ENCODE data around the gene CACNA2D3.

CACNA2D3 gene

DNA sequence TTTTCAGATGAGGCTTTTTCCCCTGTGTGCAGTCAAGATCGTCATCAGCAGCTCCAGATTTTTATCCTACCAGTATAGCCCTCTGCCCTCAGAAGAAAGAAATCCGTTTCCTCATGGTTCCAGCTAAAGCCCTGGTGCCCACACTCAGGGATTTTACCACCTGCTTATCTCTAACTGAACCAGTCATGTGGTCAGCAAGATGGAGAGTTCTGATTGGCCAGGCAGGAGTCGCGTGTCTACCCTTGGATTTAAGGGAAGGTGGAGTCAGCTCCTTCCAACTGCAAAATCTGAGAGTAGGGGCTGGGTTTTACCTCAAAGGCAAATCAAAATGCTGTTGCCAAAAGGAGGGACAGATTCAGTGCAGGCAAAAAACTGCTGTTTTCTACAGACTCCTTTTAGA, 670.2 kb downstream of the CACNA2D3 start:
- no peak overlapping the region for H3K27ac ChIP-seq (ENCODE audit: low read depth in 2 of 2, low read length in 2 of 2)
- no peaks in the 10 kb centered on the region for H3K9me3 ChIP-seq (ENCODE audit: control insufficient read depth in 2 of 2, low read length in 2 of 2)
- no peak overlapping the region for H3K9ac ChIP-seq (ENCODE audit: low read depth in 1 of 2, low read length in 2 of 2)
- H3K4me3 ChIP-seq (ENCODE audit: low read length in 2 of 2), result no peak overlapping the region
- no peaks in the 10 kb centered on the region for H3K4me1 ChIP-seq (ENCODE audit: control insufficient read depth in 2 of 2, insufficient read depth in 2 of 2, low read length in 2 of 2)
- H3K27me3 ChIP-seq (ENCODE audit: control insufficient read depth in 2 of 2, insufficient read depth in 2 of 2, low read length in 2 of 2), result no peaks in the 10 kb centered on the region
- H3K36me3 ChIP-seq (ENCODE audit: control insufficient read depth in 2 of 2, insufficient read depth in 2 of 2, low read length in 2 of 2), result no peaks in the 10 kb centered on the region

DNA sequence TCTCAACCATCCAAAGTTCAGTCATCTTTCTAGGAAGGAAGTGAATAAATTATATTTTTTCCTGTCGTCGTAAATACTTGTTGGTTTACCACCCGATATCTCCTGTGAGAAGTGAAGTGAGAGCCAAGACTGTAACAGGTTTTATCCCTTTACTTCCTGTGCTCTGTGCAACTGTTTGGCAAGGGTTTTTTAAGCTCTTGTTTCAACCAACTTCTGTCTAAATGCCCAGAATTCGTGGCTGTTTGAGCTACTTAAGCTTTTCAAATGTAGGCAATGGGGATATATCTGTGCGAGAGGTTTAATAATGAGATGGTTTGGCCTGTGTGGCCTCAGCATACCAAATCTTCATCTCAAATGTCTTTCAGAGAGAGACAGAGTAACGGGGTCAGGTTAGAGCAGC, 670.8 kb downstream of the CACNA2D3 start:
- Histone ChIP-seq H3K9me3 (ENCODE audit: control insufficient read depth in 2 of 2, low read length in 2 of 2) (no peaks in the 10 kb centered on the region), H3K4me3 (ENCODE audit: low read length in 2 of 2) (no peak overlapping the region), H3K27ac (ENCODE audit: low read depth in 2 of 2, low read length in 2 of 2) (no peak overlapping the region), H3K9ac (ENCODE audit: low read depth in 1 of 2, low read length in 2 of 2) (no peak overlapping the region), H3K27me3 (ENCODE audit: control insufficient read depth in 2 of 2, insufficient read depth in 2 of 2, low read length in 2 of 2) (no peaks in the 10 kb centered on the region), H3K4me1 (ENCODE audit: control insufficient read depth in 2 of 2, insufficient read depth in 2 of 2, low read length in 2 of 2) (no peaks in the 10 kb centered on the region), H3K36me3 (ENCODE audit: control insufficient read depth in 2 of 2, insufficient read depth in 2 of 2, low read length in 2 of 2) (no peaks in the 10 kb centered on the region)

DNA sequence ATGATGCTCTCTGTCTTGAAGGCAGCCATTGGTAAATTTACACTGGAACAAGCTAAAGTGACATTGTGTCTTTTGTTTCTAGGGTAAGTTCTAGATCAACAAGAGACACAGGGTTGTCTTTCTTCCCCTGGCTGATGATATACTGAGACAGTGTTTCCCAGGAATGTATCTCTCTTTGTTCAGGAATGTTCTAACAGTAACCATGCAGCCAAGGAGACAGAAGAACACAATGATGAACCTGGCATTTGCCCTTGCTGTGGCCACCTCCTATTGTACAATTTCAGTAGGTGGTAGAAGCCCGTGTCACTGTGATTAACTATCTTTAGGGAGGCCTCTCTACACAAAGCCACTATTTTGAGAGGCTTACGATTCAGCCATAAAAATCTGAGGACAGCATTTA, 674.8 kb downstream of the CACNA2D3 start:
- Histone ChIP-seq H3K9me3 (ENCODE audit: control insufficient read depth in 2 of 2, low read length in 2 of 2) (no peaks in the 10 kb centered on the region), H3K27me3 (ENCODE audit: control insufficient read depth in 2 of 2, insufficient read depth in 2 of 2, low read length in 2 of 2) (no peaks in the 10 kb centered on the region), H3K36me3 (ENCODE audit: control insufficient read depth in 2 of 2, insufficient read depth in 2 of 2, low read length in 2 of 2) (no peaks in the 10 kb centered on the region), H3K9ac (ENCODE audit: low read depth in 1 of 2, low read length in 2 of 2) (no peak overlapping the region), H3K4me3 (ENCODE audit: low read length in 2 of 2) (no peak overlapping the region), H3K4me1 (ENCODE audit: control insufficient read depth in 2 of 2, insufficient read depth in 2 of 2, low read length in 2 of 2) (no peaks in the 10 kb centered on the region), H3K27ac (ENCODE audit: low read depth in 2 of 2, low read length in 2 of 2) (no peak overlapping the region)

DNA sequence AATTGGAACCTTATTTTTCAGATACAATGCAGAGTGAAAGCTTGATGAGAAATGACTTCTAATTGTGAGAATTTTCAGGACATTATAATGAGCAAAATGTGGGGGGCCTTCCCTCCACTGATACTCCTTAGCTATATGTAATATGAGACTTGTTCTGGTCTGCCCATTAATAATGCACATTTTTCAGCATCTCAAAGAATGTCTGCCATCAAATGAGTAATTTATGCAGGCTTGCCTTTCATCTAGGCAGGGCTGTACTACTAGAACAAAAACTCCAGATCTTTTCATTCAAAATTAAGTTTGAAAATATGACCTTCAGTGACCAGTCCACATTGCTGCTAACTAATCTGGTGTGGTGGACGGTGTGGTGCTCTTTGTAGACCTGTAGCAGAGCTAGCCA, 678.1 kb downstream of the CACNA2D3 start:
- no peaks in the 10 kb centered on the region for H3K9me3 ChIP-seq (ENCODE audit: control insufficient read depth in 2 of 2, low read length in 2 of 2)
- H3K4me3 ChIP-seq (ENCODE audit: low read length in 2 of 2), result no peak overlapping the region
- no peak overlapping the region for H3K9ac ChIP-seq (ENCODE audit: low read depth in 1 of 2, low read length in 2 of 2)
- no peaks in the 10 kb centered on the region for H3K36me3 ChIP-seq (ENCODE audit: control insufficient read depth in 2 of 2, insufficient read depth in 2 of 2, low read length in 2 of 2)
- no peaks in the 10 kb centered on the region for H3K27me3 ChIP-seq (ENCODE audit: control insufficient read depth in 2 of 2, insufficient read depth in 2 of 2, low read length in 2 of 2)
- no peaks in the 10 kb centered on the region for H3K4me1 ChIP-seq (ENCODE audit: control insufficient read depth in 2 of 2, insufficient read depth in 2 of 2, low read length in 2 of 2)
- no peak overlapping the region for H3K27ac ChIP-seq (ENCODE audit: low read depth in 2 of 2, low read length in 2 of 2)

DNA sequence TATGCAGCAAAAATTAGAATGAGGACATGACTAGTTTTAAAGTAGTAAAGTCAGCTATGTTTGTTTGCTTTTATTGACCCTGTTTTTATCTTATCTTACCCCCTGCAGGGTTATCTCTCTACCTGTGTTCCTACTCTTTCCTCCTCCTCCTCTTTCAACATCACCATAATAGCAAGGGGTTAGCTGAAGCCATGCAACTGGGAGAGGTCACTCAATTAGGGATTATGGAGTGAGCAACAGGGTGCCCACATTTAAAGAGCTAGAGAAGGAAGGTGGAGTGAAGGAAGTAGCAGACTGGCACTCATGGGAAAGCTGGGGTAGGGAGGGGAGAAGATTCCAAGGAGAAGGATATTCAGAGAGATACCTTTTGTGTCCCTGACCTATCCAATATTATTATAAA, 679.6 kb downstream of the CACNA2D3 start:
- no peaks in the 10 kb centered on the region for H3K36me3 ChIP-seq (ENCODE audit: control insufficient read depth in 2 of 2, insufficient read depth in 2 of 2, low read length in 2 of 2)
- H3K27ac ChIP-seq (ENCODE audit: low read depth in 2 of 2, low read length in 2 of 2), result no peak overlapping the region
- H3K9me3 ChIP-seq (ENCODE audit: control insufficient read depth in 2 of 2, low read length in 2 of 2), result no peaks in the 10 kb centered on the region
- no peak overlapping the region for H3K4me3 ChIP-seq (ENCODE audit: low read length in 2 of 2)
- H3K9ac ChIP-seq (ENCODE audit: low read depth in 1 of 2, low read length in 2 of 2), result no peak overlapping the region
- H3K4me1 ChIP-seq (ENCODE audit: control insufficient read depth in 2 of 2, insufficient read depth in 2 of 2, low read length in 2 of 2), result no peaks in the 10 kb centered on the region
- H3K27me3 ChIP-seq (ENCODE audit: control insufficient read depth in 2 of 2, insufficient read depth in 2 of 2, low read length in 2 of 2), result no peaks in the 10 kb centered on the region

DNA sequence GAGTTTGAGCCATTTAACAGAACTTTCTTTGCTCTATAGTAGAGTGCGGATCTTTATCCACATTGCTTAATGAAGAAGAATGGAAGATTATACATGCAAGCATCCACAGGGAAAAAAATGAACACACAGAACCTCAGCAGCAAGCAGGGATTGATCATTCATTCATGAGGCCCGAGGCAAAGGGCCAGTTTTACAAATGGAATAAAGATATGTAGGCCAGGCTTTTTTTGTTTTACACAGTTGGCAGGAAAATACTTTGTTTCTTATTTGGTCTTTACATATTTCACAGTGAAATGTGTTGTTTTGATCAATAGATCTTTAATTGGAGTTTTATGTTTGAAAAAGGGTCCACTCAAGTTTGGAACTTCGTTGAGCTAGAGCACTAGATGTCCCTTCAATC, 688.0 kb downstream of the CACNA2D3 start:
- H3K4me1 ChIP-seq (ENCODE audit: control insufficient read depth in 2 of 2, insufficient read depth in 2 of 2, low read length in 2 of 2), result no peaks in the 10 kb centered on the region
- H3K27me3 ChIP-seq (ENCODE audit: control insufficient read depth in 2 of 2, insufficient read depth in 2 of 2, low read length in 2 of 2), result no peaks in the 10 kb centered on the region
- no peak overlapping the region for H3K4me3 ChIP-seq (ENCODE audit: low read length in 2 of 2)
- H3K9me3 ChIP-seq (ENCODE audit: control insufficient read depth in 2 of 2, low read length in 2 of 2), result no peaks in the 10 kb centered on the region
- no peak overlapping the region for H3K27ac ChIP-seq (ENCODE audit: low read depth in 2 of 2, low read length in 2 of 2)
- no peaks in the 10 kb centered on the region for H3K36me3 ChIP-seq (ENCODE audit: control insufficient read depth in 2 of 2, insufficient read depth in 2 of 2, low read length in 2 of 2)
- H3K9ac ChIP-seq (ENCODE audit: low read depth in 1 of 2, low read length in 2 of 2), result no peak overlapping the region

DNA sequence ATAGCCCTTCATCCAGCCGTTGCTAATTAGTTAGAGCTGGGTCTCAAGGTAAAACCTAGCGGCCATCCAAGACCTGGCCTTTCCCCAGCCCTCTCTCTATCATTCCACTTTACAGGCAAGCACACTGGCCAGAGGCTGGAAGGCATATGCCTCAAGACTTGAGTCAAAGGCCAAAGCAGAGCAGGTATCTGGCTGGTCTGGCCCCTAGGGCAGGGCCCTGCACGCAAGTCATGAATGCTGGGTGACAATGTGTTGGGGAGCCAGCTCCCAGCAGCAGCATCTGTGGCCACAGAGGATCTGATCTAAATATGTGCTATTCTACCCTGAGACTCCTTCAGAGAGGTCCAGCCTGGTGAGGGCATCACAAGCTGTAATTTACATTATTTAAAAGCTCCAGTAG, 691.9 kb downstream of the CACNA2D3 start:
- H3K9ac ChIP-seq (ENCODE audit: low read depth in 1 of 2, low read length in 2 of 2), result no peak overlapping the region
- H3K9me3 ChIP-seq (ENCODE audit: control insufficient read depth in 2 of 2, low read length in 2 of 2), result no peaks in the 10 kb centered on the region
- no peaks in the 10 kb centered on the region for H3K27me3 ChIP-seq (ENCODE audit: control insufficient read depth in 2 of 2, insufficient read depth in 2 of 2, low read length in 2 of 2)
- H3K4me1 ChIP-seq (ENCODE audit: control insufficient read depth in 2 of 2, insufficient read depth in 2 of 2, low read length in 2 of 2), result no peaks in the 10 kb centered on the region
- H3K36me3 ChIP-seq (ENCODE audit: control insufficient read depth in 2 of 2, insufficient read depth in 2 of 2, low read length in 2 of 2), result no peaks in the 10 kb centered on the region
- no peak overlapping the region for H3K4me3 ChIP-seq (ENCODE audit: low read length in 2 of 2)
- no peak overlapping the region for H3K27ac ChIP-seq (ENCODE audit: low read depth in 2 of 2, low read length in 2 of 2)

DNA sequence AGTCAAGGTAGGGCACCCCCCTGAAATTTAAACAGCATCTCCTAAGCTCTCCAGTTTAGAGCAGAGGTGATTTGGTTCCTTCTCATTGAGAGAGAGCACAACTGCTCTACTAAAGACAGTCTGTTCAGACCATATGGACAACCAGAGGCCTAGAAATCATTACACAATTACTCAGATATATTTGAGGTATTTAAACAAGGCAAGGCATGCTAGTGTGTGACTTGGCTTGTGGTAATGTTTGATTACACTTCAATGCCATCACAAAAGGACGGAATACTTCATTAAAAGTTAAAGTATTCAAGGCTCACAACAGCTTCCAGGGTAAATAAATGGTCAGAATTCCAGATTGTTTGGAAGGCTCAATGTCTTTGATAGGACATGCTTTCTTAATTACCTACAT, 695.3 kb downstream of the CACNA2D3 start:
- Histone ChIP-seq H3K36me3 (ENCODE audit: control insufficient read depth in 2 of 2, insufficient read depth in 2 of 2, low read length in 2 of 2) (no peaks in the 10 kb centered on the region), H3K27me3 (ENCODE audit: control insufficient read depth in 2 of 2, insufficient read depth in 2 of 2, low read length in 2 of 2) (no peaks in the 10 kb centered on the region), H3K9me3 (ENCODE audit: control insufficient read depth in 2 of 2, low read length in 2 of 2) (no peaks in the 10 kb centered on the region), H3K27ac (ENCODE audit: low read depth in 2 of 2, low read length in 2 of 2) (no peak overlapping the region), H3K9ac (ENCODE audit: low read depth in 1 of 2, low read length in 2 of 2) (no peak overlapping the region), H3K4me1 (ENCODE audit: control insufficient read depth in 2 of 2, insufficient read depth in 2 of 2, low read length in 2 of 2) (peaks cover 0 to 3% of the 10 kb centered on the region in 2 donors), H3K4me3 (ENCODE audit: low read length in 2 of 2) (no peak overlapping the region)

DNA sequence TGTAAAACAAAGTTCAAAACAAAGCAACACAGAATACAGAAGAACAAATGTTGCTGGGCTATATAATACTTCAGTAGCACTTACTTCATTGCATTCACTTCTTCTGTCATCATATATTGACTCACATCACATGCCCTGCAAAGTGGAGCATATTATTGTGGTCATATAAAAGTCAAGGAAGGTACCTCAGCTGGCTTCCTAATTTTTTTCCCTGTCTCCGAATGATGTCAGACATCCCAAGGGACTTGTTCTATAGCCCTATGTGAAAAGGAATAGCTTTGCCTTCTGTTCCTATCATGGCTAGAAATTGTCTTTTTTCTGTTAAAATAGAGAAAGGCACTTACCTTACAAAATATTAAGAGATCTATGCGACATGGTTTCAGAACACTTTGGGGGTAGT, 696.1 kb downstream of the CACNA2D3 start:
- H3K27me3 ChIP-seq (ENCODE audit: control insufficient read depth in 2 of 2, insufficient read depth in 2 of 2, low read length in 2 of 2), result no peaks in the 10 kb centered on the region
- peaks cover 0 to 3% of the 10 kb centered on the region in 2 donors for H3K4me1 ChIP-seq (ENCODE audit: control insufficient read depth in 2 of 2, insufficient read depth in 2 of 2, low read length in 2 of 2)
- H3K27ac ChIP-seq (ENCODE audit: low read depth in 2 of 2, low read length in 2 of 2), result no peak overlapping the region
- no peaks in the 10 kb centered on the region for H3K9me3 ChIP-seq (ENCODE audit: control insufficient read depth in 2 of 2, low read length in 2 of 2)
- H3K9ac ChIP-seq (ENCODE audit: low read depth in 1 of 2, low read length in 2 of 2), result no peak overlapping the region
- H3K36me3 ChIP-seq (ENCODE audit: control insufficient read depth in 2 of 2, insufficient read depth in 2 of 2, low read length in 2 of 2), result no peaks in the 10 kb centered on the region
- no peak overlapping the region for H3K4me3 ChIP-seq (ENCODE audit: low read length in 2 of 2)

DNA sequence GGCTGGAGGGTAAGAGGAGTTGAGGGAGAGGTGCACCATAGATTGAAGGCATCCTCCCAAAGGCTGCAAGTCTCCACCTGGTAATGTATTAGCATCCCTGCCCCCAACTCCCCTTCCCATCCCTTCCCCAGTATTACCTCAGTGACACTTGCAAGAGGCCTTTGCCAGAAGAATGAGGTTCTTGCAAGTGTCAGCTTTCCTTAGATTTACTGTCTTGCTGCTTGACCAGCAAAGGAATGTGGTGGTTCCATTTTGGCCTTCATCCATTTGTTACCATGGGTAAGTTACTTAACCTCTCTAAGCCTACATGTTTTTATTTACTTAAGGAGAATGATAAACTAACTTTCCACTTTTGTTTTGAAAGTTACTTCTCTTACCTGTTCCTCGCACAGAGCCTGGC, 696.6 kb downstream of the CACNA2D3 start:
- Histone ChIP-seq H3K9me3 (ENCODE audit: control insufficient read depth in 2 of 2, low read length in 2 of 2) (no peaks in the 10 kb centered on the region), H3K4me1 (ENCODE audit: control insufficient read depth in 2 of 2, insufficient read depth in 2 of 2, low read length in 2 of 2) (peaks cover 0 to 3% of the 10 kb centered on the region in 2 donors), H3K36me3 (ENCODE audit: control insufficient read depth in 2 of 2, insufficient read depth in 2 of 2, low read length in 2 of 2) (no peaks in the 10 kb centered on the region), H3K9ac (ENCODE audit: low read depth in 1 of 2, low read length in 2 of 2) (no peak overlapping the region), H3K4me3 (ENCODE audit: low read length in 2 of 2) (no peak overlapping the region), H3K27ac (ENCODE audit: low read depth in 2 of 2, low read length in 2 of 2) (no peak overlapping the region), H3K27me3 (ENCODE audit: control insufficient read depth in 2 of 2, insufficient read depth in 2 of 2, low read length in 2 of 2) (no peaks in the 10 kb centered on the region)

DNA sequence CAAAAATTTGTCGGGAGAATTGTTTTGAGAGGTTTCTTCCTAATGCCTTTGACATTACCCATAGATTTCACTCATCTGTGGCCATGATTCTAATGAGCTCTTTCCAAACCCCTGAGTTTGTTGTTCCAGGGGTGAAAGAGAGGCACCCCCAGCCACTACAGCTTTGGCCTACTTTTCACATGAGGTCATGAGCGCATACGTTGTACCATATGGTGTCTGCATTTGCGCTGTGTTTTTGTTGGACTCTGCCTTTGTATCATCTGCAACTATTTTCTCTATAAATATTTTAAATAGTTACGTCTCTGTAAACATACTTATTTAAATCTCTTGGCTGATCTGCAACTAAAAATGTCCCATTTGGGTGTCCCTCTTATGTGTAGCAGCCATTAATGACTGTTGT, 697.6 kb downstream of the CACNA2D3 start:
- no peak overlapping the region for H3K9ac ChIP-seq (ENCODE audit: low read depth in 1 of 2, low read length in 2 of 2)
- peaks cover 0 to 3% of the 10 kb centered on the region in 2 donors for H3K4me1 ChIP-seq (ENCODE audit: control insufficient read depth in 2 of 2, insufficient read depth in 2 of 2, low read length in 2 of 2)
- no peaks in the 10 kb centered on the region for H3K27me3 ChIP-seq (ENCODE audit: control insufficient read depth in 2 of 2, insufficient read depth in 2 of 2, low read length in 2 of 2)
- no peak overlapping the region for H3K27ac ChIP-seq (ENCODE audit: low read depth in 2 of 2, low read length in 2 of 2)
- H3K4me3 ChIP-seq (ENCODE audit: low read length in 2 of 2), result no peak overlapping the region
- H3K9me3 ChIP-seq (ENCODE audit: control insufficient read depth in 2 of 2, low read length in 2 of 2), result no peaks in the 10 kb centered on the region
- no peaks in the 10 kb centered on the region for H3K36me3 ChIP-seq (ENCODE audit: control insufficient read depth in 2 of 2, insufficient read depth in 2 of 2, low read length in 2 of 2)

All from mucosa of rectum (tissue), 2 donors.